Measurements from ENCODE around the gene MRGPRF.
A peak's percentile ranks its signal among the peaks of the same experiment; 100 is the strongest.

MRGPRF gene

DNA sequence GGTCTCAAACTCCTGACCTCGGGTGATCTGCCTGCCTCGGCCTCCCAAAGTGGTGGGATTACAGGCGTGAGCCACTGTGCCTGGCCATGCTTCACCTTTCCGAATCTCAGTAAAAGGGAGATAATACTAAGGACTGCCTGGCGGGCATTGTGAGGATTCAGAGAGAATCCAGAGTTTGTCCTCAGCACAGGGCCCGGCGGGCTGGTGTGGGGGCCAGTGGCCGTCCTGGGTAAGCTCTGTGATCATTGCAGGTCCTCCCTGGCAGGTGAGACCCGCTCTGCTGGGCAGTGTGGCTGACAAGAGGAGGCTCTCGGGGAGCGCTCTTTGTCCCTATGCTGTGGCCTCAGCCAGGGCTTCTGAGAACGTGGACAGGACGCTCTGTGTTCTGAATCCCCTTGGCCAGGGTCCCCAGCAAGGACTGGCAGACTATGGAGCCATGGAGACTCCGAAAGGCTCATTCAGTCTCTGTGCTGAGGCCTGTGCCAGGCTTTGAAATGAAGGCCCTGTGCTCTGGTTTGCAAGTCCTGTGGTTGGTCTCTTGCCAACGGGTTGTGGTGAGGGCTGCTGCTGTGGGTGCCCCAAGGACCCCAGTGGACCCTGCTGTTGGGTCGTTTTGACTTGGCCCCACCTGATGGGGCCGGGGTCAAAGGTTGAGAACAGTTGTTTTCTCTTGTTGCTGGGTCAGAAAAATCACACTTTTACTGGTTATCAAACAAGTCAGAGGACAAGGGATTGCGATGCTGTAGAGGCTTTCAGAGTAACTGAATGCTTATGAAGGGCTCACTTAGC is 37.7 kb upstream of the MRGPRF start:
- DNase-seq (ENCODE audit: low spot score) = no peak

DNA sequence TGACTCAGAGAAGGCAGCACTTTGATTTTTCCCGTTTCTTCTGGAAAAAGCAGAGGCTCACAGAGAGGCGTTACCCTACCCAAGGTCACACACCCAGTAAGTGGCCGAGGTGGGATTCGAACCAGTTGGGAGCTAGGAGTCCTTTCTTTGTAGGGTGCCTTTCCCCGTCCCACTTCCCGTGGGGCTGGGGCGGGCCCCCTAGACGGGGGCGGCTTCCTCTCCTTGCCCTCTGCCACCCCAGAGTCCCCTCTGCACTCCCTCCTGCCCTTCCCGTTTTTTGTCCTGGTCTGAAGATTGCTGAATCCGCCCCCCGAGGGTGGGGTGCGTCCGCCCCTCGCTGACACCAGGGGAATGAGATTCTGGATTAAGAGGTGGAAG is 36.4 kb upstream of the MRGPRF start:
- DNase-seq (ENCODE audit: low spot score) = peak; percentile 10

GRCh38 chr11:69048694-69049489 is 35.8 kb upstream of the MRGPRF start, which contains the start of gene TPCN2:
Gene TPCN2 (plus strand): TSS chr11:69048932. CDS start chr11:69048998, 66 bp downstream.
- peak; percentile 93 for DNase-seq (ENCODE audit: low spot score)

- DNase-seq (ENCODE audit: low spot score) = no peak
These were observed 35.1 kb upstream of the MRGPRF start for GRCh38 chr11:69048031-69048693.

GRCh38 chr11:69044111-69045013 is 31.3 kb upstream of the MRGPRF start:
- peak; percentile 17 for DNase-seq (ENCODE audit: low spot score)

DNA sequence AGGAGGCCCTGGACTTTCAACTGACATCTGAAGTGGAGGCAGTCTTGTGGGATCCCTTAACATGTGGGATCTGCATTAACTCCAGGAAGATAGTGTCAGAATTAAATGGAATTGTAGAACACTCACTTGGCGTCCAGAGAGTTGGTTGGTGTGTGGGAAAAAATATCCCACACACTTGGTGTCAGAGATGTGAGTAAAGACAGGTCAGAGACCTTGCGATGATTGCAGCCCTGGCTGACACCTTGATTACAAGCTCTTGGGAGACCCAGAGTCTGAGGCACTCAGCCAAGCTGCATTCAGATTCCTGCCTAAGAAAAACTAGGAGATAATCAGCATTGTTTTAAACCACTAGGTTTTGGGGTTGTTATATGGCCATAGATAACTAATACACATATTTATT is 28.5 kb upstream of the MRGPRF start:
- no peak for DNase-seq (ENCODE audit: low spot score)

DNA sequence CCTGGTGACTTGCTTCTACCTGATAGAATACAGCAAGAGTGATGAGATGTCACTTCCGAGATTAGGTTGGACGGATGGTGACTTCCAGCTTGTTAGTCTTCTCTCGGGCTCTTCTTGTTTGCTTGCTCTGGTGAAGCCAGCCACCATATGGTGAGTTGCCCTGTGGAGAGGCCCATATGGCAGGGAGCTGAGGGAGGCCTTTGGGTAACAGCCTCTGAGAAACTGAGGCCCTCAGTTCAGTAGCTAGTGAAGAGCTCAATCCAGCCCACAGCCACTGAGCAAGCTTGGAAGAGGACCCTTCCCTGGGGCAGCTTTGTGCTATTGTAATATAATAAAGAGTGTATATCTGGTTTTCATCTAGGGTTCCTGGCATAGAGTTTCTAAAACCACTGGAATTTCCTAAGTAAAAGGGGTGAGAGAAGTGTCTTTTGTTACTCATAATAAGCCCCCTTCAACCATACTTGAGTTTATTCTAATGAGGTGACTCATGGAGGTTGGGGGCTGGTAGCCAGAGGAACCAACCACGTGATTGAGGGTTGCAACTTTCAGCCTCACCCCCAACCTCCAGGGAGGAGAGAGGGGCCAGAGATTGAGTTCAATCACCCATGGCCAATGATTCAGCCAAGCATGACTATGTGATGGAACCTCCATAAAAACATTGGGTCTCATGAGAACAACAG is 27.7 kb upstream of the MRGPRF start:
- DNase-seq (ENCODE audit: low spot score) = no peak

DNA sequence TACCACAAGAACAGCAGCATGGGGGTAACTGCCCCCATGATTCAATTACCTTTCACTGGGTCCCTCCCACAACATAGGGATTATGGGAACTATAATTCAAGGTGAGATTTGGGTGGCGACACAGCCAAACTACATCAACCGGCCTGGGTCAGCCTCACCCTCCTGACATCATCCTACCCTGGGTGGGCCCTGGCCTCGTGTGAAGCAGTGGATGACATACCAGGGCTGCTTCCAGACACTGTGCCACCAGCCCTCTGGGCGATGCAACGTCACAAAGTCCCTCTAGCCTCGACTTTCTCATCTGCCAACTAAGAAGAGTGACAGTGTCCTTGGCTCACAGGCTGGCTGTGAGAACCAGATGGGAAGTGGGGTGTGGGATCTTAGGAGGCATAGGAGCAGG is 27.0 kb upstream of the MRGPRF start:
- DNase-seq (ENCODE audit: low spot score) = no peak

DNA sequence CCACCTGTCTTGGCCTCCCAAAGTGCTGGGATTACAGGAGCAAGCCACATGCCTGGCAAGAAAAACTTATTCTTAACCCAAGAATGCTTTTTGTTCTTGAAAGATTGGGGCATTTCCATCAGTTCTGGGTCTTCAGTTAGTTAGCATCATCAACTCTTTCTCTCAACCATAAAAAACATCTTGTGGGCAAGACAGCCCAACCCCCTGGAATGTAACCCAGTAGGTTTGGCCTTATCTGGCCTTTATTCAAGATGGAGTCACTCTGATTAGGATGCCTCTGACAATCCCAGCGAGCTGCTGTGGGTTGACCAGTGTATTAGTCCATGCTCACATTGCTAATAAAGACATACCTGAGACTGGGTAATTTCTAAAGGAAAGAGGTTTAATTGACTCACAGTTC is 26.5 kb upstream of the MRGPRF start:
- DNase-seq (ENCODE audit: low spot score) = no peak

- no peak for DNase-seq (ENCODE audit: low spot score)
These were observed 24.5 kb upstream of the MRGPRF start for GRCh38 chr11:69037544-69037943.

DNA sequence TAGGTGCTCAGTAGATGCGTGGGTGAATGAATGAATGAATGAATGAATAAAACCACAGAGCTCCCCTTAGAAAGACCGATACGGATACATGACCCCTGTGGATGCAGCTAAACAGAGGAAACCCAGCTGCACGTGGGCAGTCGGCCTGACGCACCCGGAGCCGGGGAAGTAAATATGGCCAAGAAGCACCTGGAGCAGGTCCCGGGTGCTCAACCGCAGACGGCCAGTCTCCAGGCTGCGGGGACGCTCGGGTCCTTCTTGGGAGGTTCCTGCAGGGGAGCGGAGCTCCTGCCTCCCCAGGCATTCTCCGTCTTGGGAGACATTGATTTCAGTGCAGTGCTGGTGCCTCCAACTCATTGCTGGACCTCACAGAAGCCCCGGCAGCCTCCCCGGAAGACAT is 24.0 kb upstream of the MRGPRF start:
- DNase-seq (ENCODE audit: low spot score) = no peak

DNA sequence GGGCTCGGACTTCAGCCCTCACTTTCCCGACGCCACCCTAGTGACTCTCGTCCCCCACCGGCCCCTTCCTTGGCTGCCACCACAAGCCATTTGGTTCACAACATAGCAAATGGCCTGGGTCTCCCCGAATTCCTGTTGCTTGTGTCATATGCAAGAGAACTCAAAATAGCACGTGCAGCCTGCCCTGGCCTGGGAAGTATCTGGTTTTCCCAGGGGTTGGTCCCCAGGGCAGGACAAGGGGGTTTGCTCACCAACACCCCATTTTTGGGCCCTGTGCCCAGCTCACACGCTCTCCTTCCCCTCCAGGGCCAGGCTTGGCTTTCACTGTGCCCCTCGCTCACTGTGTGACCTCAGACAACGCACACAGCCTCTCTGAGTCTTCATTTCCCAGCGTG is 22.9 kb upstream of the MRGPRF start:
- DNase-seq (ENCODE audit: low spot score) = no peak

DNA sequence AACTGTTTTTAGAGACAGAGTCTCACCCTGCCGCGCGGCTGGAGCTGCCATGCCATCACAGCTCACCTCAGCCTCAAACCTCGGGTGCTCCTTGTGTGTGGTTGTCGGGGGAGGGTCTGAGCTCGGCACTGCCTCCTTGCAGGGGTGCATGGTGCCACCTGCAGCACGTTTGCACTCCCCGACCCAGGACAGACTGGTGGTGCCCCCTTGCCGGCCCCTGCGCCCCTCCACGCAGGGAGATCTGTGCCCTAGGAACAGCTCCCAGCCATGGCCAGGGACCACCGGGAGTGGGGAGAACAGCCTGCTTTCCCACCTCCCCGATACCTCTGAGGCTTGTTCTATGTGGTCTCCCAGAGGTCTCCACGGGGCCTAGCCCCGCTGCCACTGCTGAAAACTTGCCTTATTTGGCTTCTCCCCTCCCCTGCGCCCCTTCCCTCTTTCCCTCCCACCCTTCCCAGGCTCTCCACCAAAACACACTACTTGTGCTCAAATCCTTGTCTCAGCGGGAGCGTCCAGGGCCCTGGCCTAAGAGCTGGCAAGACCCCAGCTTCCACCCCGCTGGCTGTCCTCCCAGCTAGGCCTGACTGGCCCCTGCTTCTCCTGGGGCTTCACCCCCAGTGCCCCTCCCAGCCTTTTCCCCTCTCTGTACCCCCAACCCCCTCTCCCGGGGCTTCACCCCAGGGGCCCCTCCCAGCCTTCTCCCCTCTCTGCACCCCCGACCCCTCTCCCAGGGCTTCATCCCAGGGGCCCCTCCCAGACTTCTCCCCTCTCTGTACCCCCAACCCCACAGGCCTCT is 22.3 kb upstream of the MRGPRF start:
- no peak for DNase-seq (ENCODE audit: low spot score)

DNA sequence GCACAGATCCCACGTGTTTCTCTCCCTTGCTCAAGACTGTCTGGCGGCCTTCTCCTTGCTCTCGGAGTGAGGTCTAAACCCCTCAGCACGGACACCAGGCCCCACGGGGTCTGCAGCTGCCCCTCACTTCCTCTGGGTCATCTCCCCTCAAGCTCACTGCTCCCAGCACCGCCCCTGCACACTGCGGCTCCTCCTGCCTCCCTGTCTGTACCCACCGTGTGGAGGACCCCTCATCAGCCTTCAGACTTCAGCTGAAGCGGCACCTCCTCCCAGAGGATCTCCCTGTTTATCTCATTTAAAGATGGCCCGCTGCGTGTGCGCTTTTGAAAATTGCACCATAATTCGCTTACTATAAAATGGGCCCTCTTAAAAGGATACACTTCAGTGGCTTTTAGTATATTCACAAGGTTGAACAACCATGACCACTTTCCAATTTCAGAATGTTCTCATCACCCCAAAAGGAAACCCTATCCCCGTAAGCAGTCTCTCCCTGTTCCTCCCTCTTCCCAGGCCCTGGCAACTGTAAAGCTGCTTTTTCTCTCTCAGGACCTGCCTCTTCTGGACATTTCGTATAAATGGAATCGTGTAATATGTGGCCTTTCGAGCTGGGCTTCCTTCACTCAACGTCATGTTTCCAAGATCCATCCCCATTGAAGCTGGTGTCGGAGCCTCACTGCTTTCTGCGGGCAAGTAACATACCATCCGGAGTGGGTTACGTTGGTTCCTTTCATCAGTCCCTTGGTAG is 21.2 kb upstream of the MRGPRF start:
- DNase-seq (ENCODE audit: low spot score) = no peak

GRCh38 chr11:69033431-69033830 is 20.4 kb upstream of the MRGPRF start:
- no peak for DNase-seq (ENCODE audit: low spot score)

- no peak for DNase-seq (ENCODE audit: low spot score)
These were observed 19.8 kb upstream of the MRGPRF start for GRCh38 chr11:69032833-69033232.

DNA sequence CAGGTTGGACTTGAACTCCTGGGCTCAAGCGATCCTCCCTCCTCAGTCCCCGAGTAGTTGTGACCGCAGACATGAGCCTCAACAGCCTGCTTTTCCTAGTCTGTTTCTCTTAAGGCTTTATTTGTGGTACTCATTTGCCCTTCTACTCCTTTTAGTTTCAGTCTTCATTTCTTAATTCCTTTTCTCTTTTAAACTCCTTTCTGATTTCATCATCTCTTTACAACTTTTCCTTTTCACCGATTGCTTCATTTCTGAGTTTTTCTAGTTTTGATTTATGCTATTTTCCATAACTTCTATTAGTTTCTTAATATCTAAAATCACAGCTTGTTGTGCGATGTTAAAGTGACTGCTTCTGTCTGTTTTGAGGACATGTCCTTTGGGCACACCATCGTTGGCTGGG is 17.3 kb upstream of the MRGPRF start:
- no peak for DNase-seq (ENCODE audit: low spot score)

DNA sequence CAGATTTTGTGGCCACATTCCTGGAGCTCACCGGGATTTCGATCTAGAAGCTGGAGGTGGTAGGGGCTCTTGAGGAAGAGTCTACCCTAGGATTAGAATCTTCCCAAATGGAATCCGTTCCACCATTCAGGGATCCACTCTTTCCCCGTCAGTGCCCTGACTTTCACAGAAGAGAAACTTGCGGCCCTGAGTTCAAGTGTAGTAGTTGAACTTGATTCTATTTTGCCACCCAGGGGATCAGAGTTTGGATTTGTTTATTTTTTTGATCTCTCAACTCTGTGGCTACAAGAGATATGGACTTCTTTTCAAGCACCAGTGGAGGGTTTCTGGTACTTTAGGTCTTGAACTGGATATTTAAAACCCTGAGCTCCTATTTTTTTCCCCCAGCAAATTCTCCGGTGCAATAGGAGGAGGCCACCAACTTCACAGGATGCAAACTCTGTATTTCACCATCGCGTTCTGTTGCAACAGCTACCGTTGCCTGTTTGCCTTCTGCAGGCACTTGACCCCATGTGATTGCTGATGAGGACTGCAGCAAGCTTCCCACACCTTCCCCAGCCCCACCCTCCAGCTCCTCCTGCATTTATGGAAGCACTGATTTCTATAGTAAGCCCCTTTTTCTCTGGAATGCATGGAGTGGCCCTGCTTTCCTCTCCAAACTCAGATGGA is 14.8 kb upstream of the MRGPRF start:
- no peak for DNase-seq (ENCODE audit: low spot score)

GRCh38 chr11:69024509-69024908 is 11.5 kb upstream of the MRGPRF start:
- no peak for DNase-seq (ENCODE audit: low spot score)
